NCI-H187 (cell line): ENCODE measurements around the gene EIF2D.
A peak's percentile ranks its signal among the peaks of the same experiment; 100 is the strongest.
"Not testable (repeated sequence)": the region's sequence is repeated elsewhere in the genome, so short reads cannot be mapped to it uniquely, and the experiment has no call there.

Source experiments
- DNase-seq, 2 experiments: peaks; one replicate each; lab custom pipeline; 2025; lab: John Stamatoyannopoulos, UW

Gene EIF2D

GRCh38 chr1:206612129-206612876, at the start of gene EIF2D:
TSS of gene EIF2D (minus strand) at chr1:206612465. CDS start at chr1:206612342, 123 bp downstream.
- DNase-seq: peak; percentile 99

GRCh38 chr1:206661161-206661820, 49.0 kb upstream of the EIF2D start:
- DNase-seq: no peak

- DNase-seq: no peak
Observed at GRCh38 chr1:206660136-206660535, 47.9 kb upstream of the EIF2D start.

DNA sequence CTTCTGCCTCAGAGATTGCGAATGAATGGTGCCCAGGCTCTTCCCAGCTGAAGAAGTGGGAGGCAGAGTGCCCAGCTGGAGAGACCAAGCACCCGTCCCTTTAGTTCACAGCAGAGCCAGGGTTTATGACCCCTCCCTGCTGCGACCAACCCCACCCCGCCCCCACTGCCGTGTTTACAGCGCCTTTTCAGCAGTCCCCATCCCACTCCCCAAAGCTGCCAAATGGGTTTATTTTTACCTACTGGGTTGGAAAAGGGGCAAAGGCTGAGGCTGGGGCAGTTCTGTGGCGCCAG, 46.7 kb upstream of the EIF2D start:
- DNase-seq: no peak

GRCh38 chr1:206658264-206658980, 46.2 kb upstream of the EIF2D start:
- DNase-seq: no peak

- no peak for DNase-seq
Observed at GRCh38 chr1:206657751-206658150, 45.5 kb upstream of the EIF2D start.

GRCh38 chr1:206656936-206657335, 44.7 kb upstream of the EIF2D start:
- DNase-seq: no peak

- DNase-seq: no peak
Observed at GRCh38 chr1:206655471-206655882, 43.2 kb upstream of the EIF2D start.

- DNase-seq: no peak
Observed at GRCh38 chr1:206654828-206655227, 42.6 kb upstream of the EIF2D start.

DNA sequence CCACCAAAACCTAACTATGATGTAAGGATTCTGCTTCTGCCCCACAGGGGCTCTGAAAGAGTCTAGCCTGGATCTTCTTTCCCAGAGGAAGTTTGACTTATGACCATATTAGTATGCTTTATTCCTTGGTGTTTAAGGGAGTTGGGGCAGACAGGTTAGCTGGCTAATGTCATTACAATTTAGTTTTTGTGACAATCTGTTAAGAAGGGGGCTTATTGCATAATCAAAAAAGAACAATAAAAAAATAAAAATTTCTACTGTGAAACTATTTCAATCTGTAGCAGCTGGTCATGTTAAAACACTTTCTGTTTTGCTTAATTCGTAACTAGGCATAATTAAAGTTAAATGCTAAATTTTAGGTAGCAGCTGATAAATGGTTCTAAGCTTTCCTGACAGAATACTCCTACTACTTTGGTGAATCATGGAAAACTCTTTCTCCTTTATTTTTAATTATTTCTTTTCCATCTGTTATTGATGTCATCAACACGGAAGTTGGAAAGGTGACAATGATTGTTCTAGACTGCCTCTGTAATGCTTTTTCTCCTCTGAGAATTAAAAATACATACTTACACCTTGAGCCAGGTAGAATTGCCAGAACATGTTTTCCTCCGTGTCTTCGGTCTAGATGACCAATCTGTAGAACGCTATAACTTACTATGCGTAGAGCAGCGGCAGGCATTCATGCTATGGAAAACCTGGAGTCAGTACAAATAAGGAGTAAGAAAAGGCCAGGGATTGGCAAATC, 41.6 kb upstream of the EIF2D start:
- DNase-seq: no peak

GRCh38 chr1:206651958-206652890, 40.0 kb upstream of the EIF2D start:
- DNase-seq: no peak

GRCh38 chr1:206651014-206651413, 38.7 kb upstream of the EIF2D start:
- DNase-seq: no peak

DNA sequence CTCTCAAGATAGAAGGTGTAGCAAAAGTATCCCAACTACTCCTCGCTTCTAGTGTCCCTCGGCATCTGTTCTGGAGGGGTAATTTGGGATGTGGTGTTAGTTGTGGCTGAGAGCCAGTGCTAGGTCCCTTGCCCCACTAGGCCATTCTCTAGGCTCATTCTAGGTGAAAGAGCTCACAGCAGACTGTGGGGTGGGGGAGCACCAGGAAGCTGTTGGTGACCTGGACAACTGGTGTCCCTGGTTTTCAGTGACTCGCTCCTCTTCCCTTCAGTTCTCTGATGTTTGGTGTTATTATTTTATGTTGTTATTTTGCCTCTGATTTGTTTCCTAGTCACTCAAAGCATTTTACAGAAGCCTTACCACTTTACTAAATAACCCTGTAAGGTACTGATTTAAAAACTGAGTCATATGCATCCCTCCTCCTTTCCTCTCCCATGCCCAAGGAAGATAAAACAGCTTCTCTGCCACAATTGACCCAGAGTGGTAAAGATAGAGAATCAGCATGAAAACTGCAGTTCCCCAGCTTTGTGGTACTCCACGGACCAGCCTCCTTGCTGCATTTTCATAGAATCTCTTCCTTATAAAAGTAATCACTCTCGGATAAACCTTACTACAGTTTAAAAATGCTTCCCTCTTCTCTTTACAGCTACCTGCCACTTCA, 37.1 kb upstream of the EIF2D start:
- no peak for DNase-seq

DNA sequence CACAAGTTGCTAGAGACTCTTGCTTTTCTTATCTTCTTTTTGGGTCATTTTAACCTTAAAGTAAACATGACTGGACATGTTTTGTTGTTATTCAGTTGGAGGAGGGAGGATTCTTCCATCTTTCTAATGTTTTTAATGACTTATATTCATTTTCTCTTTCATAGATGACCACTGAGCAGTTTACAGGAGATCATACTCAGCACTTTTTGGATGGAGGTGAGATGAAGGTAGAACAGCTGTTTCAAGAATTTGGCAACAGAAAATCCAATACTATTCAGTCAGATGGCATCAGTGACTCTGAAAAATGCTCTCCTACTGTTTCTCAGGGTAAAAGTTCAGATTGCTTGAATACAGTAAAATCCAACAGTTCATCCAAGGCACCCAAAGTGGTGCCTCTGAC, 35.0 kb upstream of the EIF2D start:
- DNase-seq: no peak

DNA sequence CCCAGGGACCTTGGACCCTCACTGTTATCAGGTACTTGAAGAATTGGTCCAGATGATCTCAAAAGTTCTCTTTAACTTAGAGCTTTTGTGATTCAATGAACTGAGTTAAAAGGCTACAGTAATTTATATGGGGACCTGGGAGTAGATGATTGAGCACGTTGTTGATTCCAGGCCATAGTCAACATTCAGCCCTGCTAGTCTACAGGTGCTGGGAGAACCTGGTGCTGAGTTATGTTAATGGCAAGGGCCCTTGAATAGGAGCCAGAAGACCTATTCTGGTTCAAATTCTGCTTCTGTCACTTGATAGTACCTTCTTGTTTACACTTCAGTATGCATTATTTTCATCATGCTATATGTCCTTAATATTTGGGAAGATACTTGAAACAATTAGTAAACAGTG, 34.2 kb upstream of the EIF2D start:
- DNase-seq: no peak

DNA sequence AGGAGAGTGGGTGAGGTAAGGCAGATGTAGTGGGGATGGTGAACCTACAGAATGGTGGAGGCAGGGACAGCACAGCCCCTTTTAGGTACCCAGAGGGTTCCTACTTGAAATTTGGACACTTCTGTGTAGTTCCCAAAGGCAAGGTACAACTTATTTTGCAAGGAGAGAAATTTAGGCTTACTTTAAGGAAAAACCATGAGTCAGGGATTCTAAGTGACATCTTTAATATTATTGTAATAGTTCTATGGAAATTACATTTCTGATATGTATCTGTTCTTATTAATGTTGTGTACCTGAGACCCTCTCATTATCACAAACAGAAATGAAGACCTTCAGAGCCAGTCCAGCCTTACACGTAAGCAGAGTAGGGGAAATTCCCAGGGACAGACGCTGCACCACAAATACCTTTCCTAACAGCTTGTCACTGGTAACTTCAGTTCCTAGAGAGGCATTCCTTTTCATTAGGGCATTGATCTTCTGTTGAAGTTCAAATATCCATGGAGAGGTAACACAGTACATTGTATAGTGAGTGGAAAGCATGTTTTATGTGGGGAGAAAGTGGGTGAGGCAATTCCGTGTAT, 30.9 kb upstream of the EIF2D start:
- DNase-seq: no peak

GRCh38 chr1:206642074-206642473, 29.8 kb upstream of the EIF2D start:
- DNase-seq: not testable (repeated sequence)

DNA sequence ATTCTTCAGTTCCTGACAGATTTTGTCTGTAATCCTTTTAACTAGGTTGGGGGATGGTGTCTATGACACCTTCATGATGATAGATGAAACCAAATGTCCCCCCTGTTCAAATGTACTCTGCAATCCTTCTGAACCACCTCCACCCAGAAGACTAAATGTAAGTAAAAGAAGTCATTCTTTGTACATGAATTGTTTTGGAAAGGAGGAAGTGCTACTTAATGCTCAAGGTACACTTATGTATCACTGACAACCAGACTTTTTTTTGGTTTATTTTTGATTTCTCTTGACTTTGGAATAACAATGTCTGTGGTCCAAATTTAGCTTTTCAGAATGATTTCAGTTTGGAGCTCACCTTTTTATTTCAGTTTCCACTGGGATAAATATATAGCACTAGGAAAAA, 25.3 kb upstream of the EIF2D start:
- no peak for DNase-seq

DNA sequence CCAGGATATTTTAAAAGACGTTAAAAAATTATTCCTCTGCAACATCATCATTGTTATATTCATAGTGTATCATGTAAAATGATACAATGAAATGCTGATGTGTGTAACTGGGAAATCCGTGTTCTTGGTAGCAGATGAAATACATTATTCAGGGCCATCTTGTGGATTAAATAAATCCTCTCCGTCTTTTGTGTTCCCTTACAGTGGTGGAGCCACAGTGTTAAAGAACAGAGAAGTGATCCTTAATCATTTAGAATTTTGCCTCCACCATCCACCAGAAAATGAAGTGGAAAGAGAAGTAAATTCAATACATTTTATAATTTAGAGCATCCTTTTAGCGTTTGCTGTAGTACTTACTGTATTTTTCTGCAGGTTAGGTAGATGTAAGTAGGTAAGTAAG, 24.4 kb upstream of the EIF2D start:
- DNase-seq: no peak

DNA sequence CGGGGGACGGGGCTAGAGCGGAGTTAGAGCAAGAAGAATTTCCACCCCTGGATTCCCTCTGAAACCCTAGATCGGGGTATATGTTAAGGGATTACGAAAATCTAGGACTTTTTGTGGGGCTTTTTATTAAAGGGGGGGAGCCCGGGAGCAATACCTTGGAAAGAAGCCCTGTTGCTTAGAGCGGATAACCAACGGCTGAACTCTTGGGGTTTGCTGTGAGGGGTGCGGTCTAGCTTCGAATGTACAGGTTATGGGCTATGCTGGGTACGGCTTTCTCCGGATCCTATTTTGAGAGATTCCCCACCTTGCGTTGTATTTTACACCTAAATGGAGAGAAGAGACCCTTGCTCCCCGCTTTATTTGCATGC, 23.7 kb upstream of the EIF2D start:
- DNase-seq: no peak
